Keratinocyte (primary cell): ENCODE results near the gene TMEM167A. TPM values are rescaled to one million over a fixed set of nuclear protein-coding genes. Genes with fewer than 3 reads are reported as not detected.

ENCODE experiments used
- DNase-seq: peaks from one replicate; pipeline ENCODE4 v3.0.0-alpha.2; 2011; ENCODE audit warnings: low read depth, missing footprints, low spot score
- FAIRE-seq: peaks from 2 replicates; lab custom pipeline; 2011; peaks lifted over from hg19 to GRCh38; lab: Jason Lieb, UNC
- H2AFZ ChIP-seq: 2 replicates; pipeline ENCODE4 v1.6.0; 2012; ENCODE audit warnings: low read length, control low read depth, inconsistent platforms; ENCODE audit not compliant: control insufficient read depth
- H3K27ac ChIP-seq: 2 replicates; pipeline ENCODE4 v1.5.1; 2011; ENCODE audit warnings: low read length; ENCODE audit not compliant: control insufficient read depth, insufficient read depth
- H3K27me3 ChIP-seq: 3 replicates; pipeline ENCODE4 v1.6.0; 2011; ENCODE audit warnings: low read length; ENCODE audit not compliant: control insufficient read depth, insufficient read depth; ENCODE audit errors: extremely low read depth
- H3K36me3 ChIP-seq, 2 experiments: 2 replicates in 1 of 2; 3 replicates in 1 of 2; pipeline ENCODE4 v1.5.1; 2011; ENCODE audit warnings: low read length in 2 of 2, mild to moderate bottlenecking in 1 of 2; ENCODE audit not compliant: control insufficient read depth in 2 of 2, insufficient read depth in 2 of 2; ENCODE audit errors: extremely low read depth in 1 of 2
- H3K4me1 ChIP-seq: 3 replicates; pipeline ENCODE4 v1.5.1; 2011; ENCODE audit warnings: low read length; ENCODE audit not compliant: control insufficient read depth, insufficient read depth; ENCODE audit errors: extremely low read depth
- H3K4me2 ChIP-seq: 3 replicates; pipeline ENCODE4 v1.6.0; 2011; ENCODE audit warnings: low read depth, low read length; ENCODE audit not compliant: control insufficient read depth, insufficient read depth; ENCODE audit errors: extremely low read depth
- H3K4me3 ChIP-seq, 3 experiments: fragments of 200-600 bp in 1 of 3; sonication (generic) in 1 of 3; 2 replicates in 2 of 3; 3 replicates in 1 of 3; pipeline ENCODE4 v1.5.1; 2011 to 2016; ENCODE audit warnings: low read length in 3 of 3, mild to moderate bottlenecking in 3 of 3, control low read depth in 2 of 3, inconsistent platforms in 1 of 3, low read depth in 1 of 3, mixed read lengths in 1 of 3, mixed run types in 1 of 3, moderate library complexity in 1 of 3; ENCODE audit not compliant: control insufficient read depth in 2 of 3, insufficient read depth in 2 of 3; ENCODE audit errors: extremely low read depth in 1 of 3
- H3K79me2 ChIP-seq: 2 replicates; pipeline ENCODE4 v1.6.0; 2012; ENCODE audit warnings: low read length; ENCODE audit not compliant: control insufficient read depth, insufficient read depth
- H3K9ac ChIP-seq: 3 replicates; pipeline ENCODE4 v1.6.0; 2011; ENCODE audit warnings: low read length; ENCODE audit not compliant: control insufficient read depth, insufficient read depth; ENCODE audit errors: extremely low read depth
- H3K9me1 ChIP-seq: 3 replicates; pipeline ENCODE4 v1.6.0; 2011; ENCODE audit warnings: low read length; ENCODE audit not compliant: control insufficient read depth, insufficient read depth; ENCODE audit errors: extremely low read depth
- H3K9me3 ChIP-seq: 2 replicates; pipeline ENCODE4 v1.5.1; 2012; ENCODE audit warnings: low read depth, low read length; ENCODE audit not compliant: control insufficient read depth
- H4K20me1 ChIP-seq: 3 replicates; pipeline ENCODE4 v1.6.0; 2011; ENCODE audit warnings: low read length; ENCODE audit not compliant: control insufficient read depth, insufficient read depth; ENCODE audit errors: extremely low read depth
- CTCF ChIP-seq, 3 experiments: IDR thresholded peaks in 1 of 3; conservative IDR thresholded peaks in 1 of 3; optimal IDR thresholded peaks in 1 of 3; 2 replicates in 2 of 3; 3 replicates in 1 of 3; pipeline versions ENCODE3 to v1.5.1; 2011; ENCODE audit warnings: low read length in 3 of 3, mild to moderate bottlenecking in 3 of 3, moderate library complexity in 2 of 3, control low read depth in 1 of 3, inconsistent platforms in 1 of 3; ENCODE audit not compliant: insufficient read depth in 2 of 3; ENCODE audit errors: extremely low read depth in 1 of 3
- EZH2 ChIP-seq: IDR thresholded peaks from one replicate; pipeline ENCODE4 v1.6.1; 2012; ENCODE audit warnings: inconsistent platforms, mild to moderate bottlenecking, low read length, moderate library complexity
- dilution Hi-C: fragments of 300-500 bp; cut with MboI; formaldehyde crosslinking; loops from one replicate; pipeline ENCODE4 v1.7.0; 2020; ENCODE audit warnings: low sequenced_read_pairs; ENCODE audit not compliant: extremely low pct_ligation_motif_present
- polyA plus RNA-seq, 5 experiments: library from polyadenylated mRNA; depleted of rRNA in 3 of 5; stranded (reverse) in 3 of 5; stranded (forward) in 1 of 5; unstranded in 1 of 5; fragments of >200 nt; gene quantifications; 1 replicate in 1 of 5; 2 replicates in 3 of 5; 3 replicates in 1 of 5; pipeline versions ENCODE4 v1.2.1 to v1.2.3, GENCODE V29; 2011 to 2012; ENCODE audit warnings: missing spikeins in 2 of 5, low read depth in 1 of 5, low replicate concordance in 1 of 5

TMEM167A gene
- polyA plus RNA-seq, 1 donor (not counting 4 experiments of a cell fraction or from before 2014, with no cell fraction given) = 97.6 TPM

GRCh38 chr5:83097689-83098231 is 20.6 kb upstream of the TMEM167A start:
- no peaks in the 10 kb centered on the region for H3K36me3 ChIP-seq
- no peaks in the 10 kb centered on the region for H3K79me2 ChIP-seq
- H4K20me1 ChIP-seq = no peaks in the 10 kb centered on the region
- dilution Hi-C loops = no loop called here
- H3K4me3 ChIP-seq = no peak overlapping the region
- H3K4me2 ChIP-seq = peak overlapping the region; percentile 25
- DNase-seq (no peak), FAIRE-seq (no peak)
- H2AFZ ChIP-seq = no peak overlapping the region
- peaks cover 4% of the 10 kb centered on the region for H3K9me1 ChIP-seq
- H3K9me3 ChIP-seq = no peaks in the 10 kb centered on the region
- H3K27me3 ChIP-seq = no peaks in the 10 kb centered on the region
- H3K27ac ChIP-seq = no peak overlapping the region
- H3K9ac ChIP-seq = no peak overlapping the region
- TF ChIP-seq EZH2 (no peak), CTCF (optimal IDR thresholded peaks at IDR 0.05 in 1 of 3, IDR thresholded peaks at IDR 0.05 in 1 of 3, conservative IDR thresholded peaks at IDR 0.05 in 1 of 3; ENCODE audit: extremely low read depth in 1 of 3, insufficient read depth in 2 of 3, low read length in 3 of 3) (no peak)
- H3K4me1 ChIP-seq = peaks cover 35% of the 10 kb centered on the region

- H3K9me1 ChIP-seq = peaks cover 4% of the 10 kb centered on the region
- dilution Hi-C loops = no loop called here
- H3K4me2 ChIP-seq = peak overlapping the region; percentile 17
- no peak for TF ChIP-seq CTCF (optimal IDR thresholded peaks at IDR 0.05 in 1 of 3, IDR thresholded peaks at IDR 0.05 in 1 of 3, conservative IDR thresholded peaks at IDR 0.05 in 1 of 3; ENCODE audit: extremely low read depth in 1 of 3, insufficient read depth in 2 of 3, low read length in 3 of 3)
- TF ChIP-seq EZH2 = no peak
- H3K36me3 ChIP-seq = no peaks in the 10 kb centered on the region
- H3K9me3 ChIP-seq = no peaks in the 10 kb centered on the region
- no peak overlapping the region for H3K9ac ChIP-seq
- FAIRE-seq (no peak), DNase-seq (no peak)
- no peaks in the 10 kb centered on the region for H4K20me1 ChIP-seq
- H3K27ac ChIP-seq = peak overlapping the region; percentile 57
- peaks cover 35% of the 10 kb centered on the region for H3K4me1 ChIP-seq
- no peaks in the 10 kb centered on the region for H3K27me3 ChIP-seq
- no peaks in the 10 kb centered on the region for H3K79me2 ChIP-seq
- H3K4me3 ChIP-seq = no peak overlapping the region
- no peak overlapping the region for H2AFZ ChIP-seq
These were observed 19.6 kb upstream of the TMEM167A start for GRCh38 chr5:83096660-83097339.
